Measurements from ENCODE around the gene ATPAF2.

ATPAF2 gene

GRCh38 chr17:18009609-18010420 lies 29.2 kb downstream of the ATPAF2 start:
- Histone ChIP-seq H3K27me3 (ENCODE audit: insufficient read depth, low read depth) (no peaks in the 10 kb centered on the region), H3K4me1 (ENCODE audit: low read depth, poor library complexity, severe bottlenecking) (no peaks in the 10 kb centered on the region), H3K4me2 (no peak overlapping the region), H2AFZ (ENCODE audit: low read depth) (no peak overlapping the region), H4K20me1 (ENCODE audit: insufficient read depth) (no peaks in the 10 kb centered on the region), H3K36me3 (ENCODE audit: insufficient read depth) (no peaks in the 10 kb centered on the region), H3K79me2 (ENCODE audit: insufficient read depth, low read depth) (no peaks in the 10 kb centered on the region), H3K4me3 (IDR thresholded peaks at IDR 0.05; ENCODE audit: insufficient read depth, low read depth, low read length) (no peak overlapping the region), H3K9ac (no peak overlapping the region), H3K27ac (no peak overlapping the region)
- TF ChIP-seq, protein P1, sequence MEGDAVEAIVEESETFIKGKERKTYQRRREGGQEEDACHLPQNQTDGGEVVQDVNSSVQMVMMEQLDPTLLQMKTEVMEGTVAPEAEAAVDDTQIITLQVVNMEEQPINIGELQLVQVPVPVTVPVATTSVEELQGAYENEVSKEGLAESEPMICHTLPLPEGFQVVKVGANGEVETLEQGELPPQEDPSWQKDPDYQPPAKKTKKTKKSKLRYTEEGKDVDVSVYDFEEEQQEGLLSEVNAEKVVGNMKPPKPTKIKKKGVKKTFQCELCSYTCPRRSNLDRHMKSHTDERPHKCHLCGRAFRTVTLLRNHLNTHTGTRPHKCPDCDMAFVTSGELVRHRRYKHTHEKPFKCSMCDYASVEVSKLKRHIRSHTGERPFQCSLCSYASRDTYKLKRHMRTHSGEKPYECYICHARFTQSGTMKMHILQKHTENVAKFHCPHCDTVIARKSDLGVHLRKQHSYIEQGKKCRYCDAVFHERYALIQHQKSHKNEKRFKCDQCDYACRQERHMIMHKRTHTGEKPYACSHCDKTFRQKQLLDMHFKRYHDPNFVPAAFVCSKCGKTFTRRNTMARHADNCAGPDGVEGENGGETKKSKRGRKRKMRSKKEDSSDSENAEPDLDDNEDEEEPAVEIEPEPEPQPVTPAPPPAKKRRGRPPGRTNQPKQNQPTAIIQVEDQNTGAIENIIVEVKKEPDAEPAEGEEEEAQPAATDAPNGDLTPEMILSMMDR (conservative IDR thresholded peaks at IDR 0.05; ENCODE audit: low read depth, low read length): no peak

GRCh38 chr17:18008496-18009268 lies 30.3 kb downstream of the ATPAF2 start:
- Histone ChIP-seq H4K20me1 (ENCODE audit: insufficient read depth) (no peaks in the 10 kb centered on the region), H3K4me1 (ENCODE audit: low read depth, poor library complexity, severe bottlenecking) (no peaks in the 10 kb centered on the region), H3K4me3 (IDR thresholded peaks at IDR 0.05; ENCODE audit: insufficient read depth, low read depth, low read length) (no peak overlapping the region), H3K27ac (no peak overlapping the region), H2AFZ (ENCODE audit: low read depth) (no peak overlapping the region), H3K79me2 (ENCODE audit: insufficient read depth, low read depth) (no peaks in the 10 kb centered on the region), H3K36me3 (ENCODE audit: insufficient read depth) (no peaks in the 10 kb centered on the region), H3K27me3 (ENCODE audit: insufficient read depth, low read depth) (no peaks in the 10 kb centered on the region), H3K4me2 (no peak overlapping the region), H3K9ac (no peak overlapping the region)
- TF ChIP-seq, protein P1 (conservative IDR thresholded peaks at IDR 0.05; ENCODE audit: low read depth, low read length): no peak

- H3K4me2 ChIP-seq: no peak overlapping the region
- H3K36me3 ChIP-seq (ENCODE audit: insufficient read depth): no peaks in the 10 kb centered on the region
These were observed 32.3 kb downstream of the ATPAF2 start for GRCh38 chr17:18006495-18007239.

DNA sequence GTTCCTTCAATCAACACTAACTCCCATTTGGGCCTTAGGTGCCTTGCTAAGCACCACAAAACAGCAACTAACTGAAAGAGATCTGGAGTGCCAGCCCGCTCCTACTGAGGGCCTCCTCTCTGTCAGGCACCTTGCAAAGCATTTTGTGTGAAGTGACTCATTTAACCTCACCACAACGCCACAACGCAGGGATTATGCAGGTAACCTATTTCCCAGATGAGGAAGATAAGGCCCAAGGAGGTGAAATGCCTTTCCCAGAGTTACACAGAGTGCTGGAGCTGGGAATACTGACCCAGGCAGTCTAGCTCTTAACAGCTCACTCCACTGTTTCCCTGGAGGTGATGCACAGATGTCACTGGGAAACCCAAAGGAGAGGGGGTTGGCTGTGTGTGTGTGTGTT lies 33.5 kb downstream of the ATPAF2 start:
- H3K4me2 ChIP-seq: no peak overlapping the region
- H3K27ac ChIP-seq: no peak overlapping the region

More at GRCh38 chr17:18006495-18007239, 32.3 kb downstream of the ATPAF2 start:
- H2AFZ ChIP-seq (ENCODE audit: low read depth): no peak overlapping the region
- no peaks in the 10 kb centered on the region for H3K79me2 ChIP-seq (ENCODE audit: insufficient read depth, low read depth)
- H3K27ac ChIP-seq: no peak overlapping the region
- H3K27me3 ChIP-seq (ENCODE audit: insufficient read depth, low read depth): no peaks in the 10 kb centered on the region
- H3K4me3 ChIP-seq (IDR thresholded peaks at IDR 0.05; ENCODE audit: insufficient read depth, low read depth, low read length): no peak overlapping the region
- no peaks in the 10 kb centered on the region for H3K4me1 ChIP-seq (ENCODE audit: low read depth, poor library complexity, severe bottlenecking)
- H4K20me1 ChIP-seq (ENCODE audit: insufficient read depth): no peaks in the 10 kb centered on the region
- TF ChIP-seq, protein P1 (conservative IDR thresholded peaks at IDR 0.05; ENCODE audit: low read depth, low read length): no peak
- no peak overlapping the region for H3K9ac ChIP-seq

More for the DNA sequence above, 33.5 kb downstream of the ATPAF2 start:
- Histone ChIP-seq H2AFZ (ENCODE audit: low read depth) (no peak overlapping the region), H3K4me3 (IDR thresholded peaks at IDR 0.05; ENCODE audit: insufficient read depth, low read depth, low read length) (no peak overlapping the region), H3K27me3 (ENCODE audit: insufficient read depth, low read depth) (no peaks in the 10 kb centered on the region), H4K20me1 (ENCODE audit: insufficient read depth) (no peaks in the 10 kb centered on the region), H3K4me1 (ENCODE audit: low read depth, poor library complexity, severe bottlenecking) (no peaks in the 10 kb centered on the region), H3K36me3 (ENCODE audit: insufficient read depth) (no peaks in the 10 kb centered on the region), H3K79me2 (ENCODE audit: insufficient read depth, low read depth) (no peaks in the 10 kb centered on the region), H3K9ac (no peak overlapping the region)
- TF ChIP-seq, protein P1 (conservative IDR thresholded peaks at IDR 0.05; ENCODE audit: low read depth, low read length): no peak
